Cardiac fibroblast (primary cell): ENCODE results near the gene TMEM218.

Source experiments
- DNase-seq, 2 donors: peaks; one replicate each; pipeline versions ENCODE4 v3.0.0 to v3.0.0-alpha.2; 2010; ENCODE audit warnings: low read depth in 2 of 2
- H3K4me3 ChIP-seq, 2 donors: replicated peaks in 1 of 2; 1 replicate in 1 of 2; 2 replicates in 1 of 2; pipeline ENCODE4 v1.5.1; 2011; ENCODE audit warnings: low read depth in 2 of 2, low read length in 2 of 2, mild to moderate bottlenecking in 2 of 2, moderate library complexity in 1 of 2
- CTCF ChIP-seq: IDR thresholded peaks from one replicate; pipeline ENCODE4 v1.5.1; 2011; ENCODE audit warnings: low read depth, mild to moderate bottlenecking, low read length, inconsistent platforms

TMEM218 gene

GRCh38 chr11:125078016-125078415 lies 33.4 kb downstream of the TMEM218 start:
- no peak for DNase-seq
- TF ChIP-seq CTCF = no peak
- no peak overlapping the region for H3K4me3 ChIP-seq

- DNase-seq = no peak
- H3K4me3 ChIP-seq = no peak overlapping the region
- no peak for TF ChIP-seq CTCF
Measured at GRCh38 chr11:125076378-125076945, 35.0 kb downstream of the TMEM218 start.

- TF ChIP-seq CTCF = no peak
- DNase-seq = no peak
- no peak overlapping the region for H3K4me3 ChIP-seq
Measured at GRCh38 chr11:125075900-125076317, 35.5 kb downstream of the TMEM218 start.

- no peak overlapping the region for H3K4me3 ChIP-seq
- TF ChIP-seq CTCF = no peak
- no peak for DNase-seq
Measured at GRCh38 chr11:125075242-125075625, 36.2 kb downstream of the TMEM218 start.

DNA sequence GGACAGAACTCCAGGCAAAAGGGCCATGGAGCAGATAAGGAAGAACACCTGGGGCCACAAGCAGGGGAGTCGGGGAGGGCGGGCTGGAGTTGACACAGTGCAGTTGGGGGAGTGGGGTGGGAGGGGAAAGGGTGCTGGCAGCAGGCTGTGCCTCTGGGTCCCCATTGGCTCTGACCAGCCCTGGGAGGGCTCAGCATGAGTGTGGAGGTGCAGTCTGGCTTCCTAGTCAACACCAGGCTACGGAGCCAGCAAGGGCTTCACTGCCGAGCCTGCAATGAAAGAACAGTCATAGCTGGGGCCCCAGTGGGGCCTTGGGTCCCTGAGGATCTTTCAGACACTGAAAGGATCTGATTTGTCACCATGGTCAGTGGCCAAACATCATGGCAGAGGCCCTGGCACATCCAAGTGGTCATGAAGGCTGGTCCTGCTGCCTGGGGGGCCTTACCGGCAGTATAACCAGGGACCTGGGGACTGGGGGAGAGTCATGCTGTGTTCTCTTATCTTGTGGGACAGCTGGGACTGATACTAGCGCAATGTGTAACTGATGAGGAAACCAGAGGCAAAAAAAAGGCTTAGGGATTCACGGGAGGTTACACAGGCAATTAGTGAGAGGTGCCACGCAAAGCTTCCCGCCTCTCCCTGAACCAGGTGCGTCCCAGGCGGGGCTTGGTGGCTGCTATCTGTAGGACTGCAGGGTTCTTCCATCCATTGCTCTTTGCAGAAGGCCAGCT lies 36.8 kb downstream of the TMEM218 start:
- TF ChIP-seq CTCF = no peak
- H3K4me3 ChIP-seq = no peak overlapping the region
- DNase-seq = no peak

GRCh38 chr11:125073616-125074483 lies 37.6 kb downstream of the TMEM218 start:
- H3K4me3 ChIP-seq = no peak overlapping the region
- TF ChIP-seq CTCF = no peak
- no peak for DNase-seq
